Liver (tissue), 9 donors: ENCODE data around the gene DCBLD2. TPM values are rescaled to one million over a fixed set of nuclear protein-coding genes. Genes with fewer than 3 reads are reported as not detected.

Source experiments
- DNase-seq: peaks from one replicate; pipeline ENCODE4 v3.0.0-alpha.2; 2017; ENCODE audit warnings: low spot score
- H3K27ac ChIP-seq, 2 donors: one replicate each; pipeline ENCODE4 v1.7.0; 2013; ENCODE audit warnings: inconsistent platforms in 2 of 2, low read length in 2 of 2, control low read depth in 1 of 2, low read depth in 1 of 2, mild to moderate bottlenecking in 1 of 2
- H3K27me3 ChIP-seq, 4 donors: one replicate each; pipeline versions ENCODE4 v1.6.1 to v1.7.0; 2013; ENCODE audit warnings: low read length in 3 of 4, inconsistent platforms in 1 of 4, mild to moderate bottlenecking in 1 of 4, moderate library complexity in 1 of 4; ENCODE audit not compliant: control insufficient read depth in 4 of 4, insufficient read depth in 4 of 4
- H3K36me3 ChIP-seq, 4 donors: one replicate each; pipeline versions ENCODE4 v1.6.1 to v1.7.0; 2013; ENCODE audit warnings: low read length in 3 of 4, mild to moderate bottlenecking in 3 of 4, low read depth in 1 of 4, moderate library complexity in 1 of 4; ENCODE audit not compliant: control insufficient read depth in 4 of 4, insufficient read depth in 3 of 4
- H3K4me1 ChIP-seq, 4 donors: one replicate each; pipeline versions ENCODE4 v1.6.1 to v1.7.0; 2013; ENCODE audit warnings: low read length in 3 of 4, mild to moderate bottlenecking in 3 of 4, moderate library complexity in 1 of 4; ENCODE audit not compliant: control insufficient read depth in 4 of 4, insufficient read depth in 4 of 4
- H3K4me3 ChIP-seq, 3 donors: one replicate each; pipeline versions ENCODE4 v1.6.1 to v1.7.0; 2013; ENCODE audit warnings: low read length in 3 of 3, control low read depth in 1 of 3, low read depth in 1 of 3, mild to moderate bottlenecking in 1 of 3
- H3K9ac ChIP-seq, 2 donors: one replicate each; pipeline ENCODE4 v1.7.0; 2013; ENCODE audit warnings: low read length in 2 of 2, mild to moderate bottlenecking in 2 of 2, moderate library complexity in 2 of 2, control low read depth in 1 of 2, low read depth in 1 of 2
- H3K9me3 ChIP-seq, 4 donors: one replicate each; pipeline versions ENCODE4 v1.6.1 to v1.7.0; 2013; ENCODE audit warnings: low read length in 3 of 4; ENCODE audit not compliant: control insufficient read depth in 4 of 4
- ATF3 ChIP-seq: IDR thresholded peaks from 2 replicates; pipeline ENCODE4 v1.6.1; 2016; ENCODE audit warnings: antibody characterized with exemption
- CTCF ChIP-seq: fragments of 150-350 bp; IDR thresholded peaks from 2 replicates; pipeline ENCODE4 v1.5.1; 2017; ENCODE audit warnings: improper control_type of control experiment, low read depth, low read length; ENCODE audit not compliant: missing input control
- EGR1 ChIP-seq, 2 donors: IDR thresholded peaks; 2 replicates each; pipeline ENCODE4 v1.6.1; 2016 to 2018; ENCODE audit warnings: antibody characterized with exemption in 2 of 2, low read depth in 2 of 2
- FOXA1 ChIP-seq: IDR thresholded peaks from 2 replicates; pipeline ENCODE4 v1.6.1; 2016; ENCODE audit warnings: antibody characterized with exemption
- FOXA2 ChIP-seq: IDR thresholded peaks from 2 replicates; pipeline ENCODE4 v1.6.1; 2016; ENCODE audit warnings: antibody characterized with exemption
- HNF4A ChIP-seq, 2 donors: conservative IDR thresholded peaks; 2 replicates each; pipeline ENCODE4 v1.6.1; 2016; ENCODE audit warnings: antibody characterized with exemption in 2 of 2, mild to moderate bottlenecking in 2 of 2
- HNF4G ChIP-seq: IDR thresholded peaks from 2 replicates; pipeline ENCODE4 v1.6.1; 2016; ENCODE audit warnings: antibody characterized with exemption
- JUND ChIP-seq, 2 donors: IDR thresholded peaks; 2 replicates each; pipeline ENCODE4 v1.6.1; 2016; ENCODE audit warnings: antibody characterized with exemption in 2 of 2
- NR2F2 ChIP-seq: IDR thresholded peaks from 2 replicates; pipeline ENCODE4 v1.6.1; 2016; ENCODE audit warnings: antibody characterized with exemption
- RAD21 ChIP-seq, 2 donors: IDR thresholded peaks; 2 replicates each; pipeline ENCODE4 v1.6.1; 2016; ENCODE audit warnings: antibody characterized with exemption in 2 of 2, mild to moderate bottlenecking in 2 of 2
- TAF1 ChIP-seq: conservative IDR thresholded peaks from 2 replicates; pipeline ENCODE4 v1.6.1; 2016; ENCODE audit warnings: antibody characterized with exemption, mild to moderate bottlenecking
- YY1 ChIP-seq: IDR thresholded peaks from 2 replicates; pipeline ENCODE4 v1.6.1; 2016; ENCODE audit warnings: antibody characterized with exemption, mild to moderate bottlenecking
- ZBTB33 ChIP-seq: IDR thresholded peaks from 2 replicates; pipeline ENCODE4 v1.6.1; 2016; ENCODE audit warnings: antibody characterized with exemption
- WGBS: extraction: QIAGEN DNeasy Blood & Tissue Kit; methylation state at CpG from one replicate; pipeline ENCODE4 v1.1.7; 2013; 5-methylcytosine and 5-hydroxymethylcytosine counted together
- polyA plus RNA-seq, 2 donors: library from polyadenylated mRNA; stranded (reverse) in 1 of 2; unstranded in 1 of 2; fragments of 200-250 nt in 1 of 2; fragments of >200 nt in 1 of 2; fragmentation: Nextera tagmentation in 1 of 2; extraction: Ambion mirVana in 1 of 2; gene quantifications; one replicate each; pipeline versions ENCODE4 v1.2.1 to v1.2.3, GENCODE V29; 2013 to 2015
- total RNA-seq, 2 donors: library from RNA; depleted of rRNA; stranded (reverse); fragments of >200 nt; gene quantifications; one replicate each; pipeline ENCODE4 v1.2.3, GENCODE V29; 2014
- TF ChIP-seq, protein P1 (sequence below): IDR thresholded peaks from 2 replicates; pipeline ENCODE4 v1.6.1; 2016; ENCODE audit warnings: antibody characterized with exemption, mild to moderate bottlenecking
- TF ChIP-seq, protein P2 (sequence below): IDR thresholded peaks from 2 replicates; pipeline ENCODE4 v1.6.1; 2016; ENCODE audit warnings: antibody characterized with exemption
- donor health status: healthy.
- donor health status: healthy.
- donor health status: healthy.
- donor health status: healthy.
- donor health status: healthy.

Gene DCBLD2
- total and polyA plus RNA-seq, 4 donors: 4.7 to 14.7 (median 9.1) TPM

GRCh38 chr3:98807561-98807960 is 93.9 kb downstream of the DCBLD2 start (continued):
- TF ChIP-seq, protein P1, sequence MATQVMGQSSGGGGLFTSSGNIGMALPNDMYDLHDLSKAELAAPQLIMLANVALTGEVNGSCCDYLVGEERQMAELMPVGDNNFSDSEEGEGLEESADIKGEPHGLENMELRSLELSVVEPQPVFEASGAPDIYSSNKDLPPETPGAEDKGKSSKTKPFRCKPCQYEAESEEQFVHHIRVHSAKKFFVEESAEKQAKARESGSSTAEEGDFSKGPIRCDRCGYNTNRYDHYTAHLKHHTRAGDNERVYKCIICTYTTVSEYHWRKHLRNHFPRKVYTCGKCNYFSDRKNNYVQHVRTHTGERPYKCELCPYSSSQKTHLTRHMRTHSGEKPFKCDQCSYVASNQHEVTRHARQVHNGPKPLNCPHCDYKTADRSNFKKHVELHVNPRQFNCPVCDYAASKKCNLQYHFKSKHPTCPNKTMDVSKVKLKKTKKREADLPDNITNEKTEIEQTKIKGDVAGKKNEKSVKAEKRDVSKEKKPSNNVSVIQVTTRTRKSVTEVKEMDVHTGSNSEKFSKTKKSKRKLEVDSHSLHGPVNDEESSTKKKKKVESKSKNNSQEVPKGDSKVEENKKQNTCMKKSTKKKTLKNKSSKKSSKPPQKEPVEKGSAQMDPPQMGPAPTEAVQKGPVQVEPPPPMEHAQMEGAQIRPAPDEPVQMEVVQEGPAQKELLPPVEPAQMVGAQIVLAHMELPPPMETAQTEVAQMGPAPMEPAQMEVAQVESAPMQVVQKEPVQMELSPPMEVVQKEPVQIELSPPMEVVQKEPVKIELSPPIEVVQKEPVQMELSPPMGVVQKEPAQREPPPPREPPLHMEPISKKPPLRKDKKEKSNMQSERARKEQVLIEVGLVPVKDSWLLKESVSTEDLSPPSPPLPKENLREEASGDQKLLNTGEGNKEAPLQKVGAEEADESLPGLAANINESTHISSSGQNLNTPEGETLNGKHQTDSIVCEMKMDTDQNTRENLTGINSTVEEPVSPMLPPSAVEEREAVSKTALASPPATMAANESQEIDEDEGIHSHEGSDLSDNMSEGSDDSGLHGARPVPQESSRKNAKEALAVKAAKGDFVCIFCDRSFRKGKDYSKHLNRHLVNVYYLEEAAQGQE: no peak
- TF ChIP-seq FOXA1 (no peak), ZBTB33 (no peak), TAF1 (no peak), NR2F2 (no peak), YY1 (no peak), EGR1 (IDR thresholded peaks at IDR 0.05; ENCODE audit: low read depth in 2 of 2) (no peak), ATF3 (no peak), RAD21 (IDR thresholded peaks at IDR 0.05) (no peak)

DNA sequence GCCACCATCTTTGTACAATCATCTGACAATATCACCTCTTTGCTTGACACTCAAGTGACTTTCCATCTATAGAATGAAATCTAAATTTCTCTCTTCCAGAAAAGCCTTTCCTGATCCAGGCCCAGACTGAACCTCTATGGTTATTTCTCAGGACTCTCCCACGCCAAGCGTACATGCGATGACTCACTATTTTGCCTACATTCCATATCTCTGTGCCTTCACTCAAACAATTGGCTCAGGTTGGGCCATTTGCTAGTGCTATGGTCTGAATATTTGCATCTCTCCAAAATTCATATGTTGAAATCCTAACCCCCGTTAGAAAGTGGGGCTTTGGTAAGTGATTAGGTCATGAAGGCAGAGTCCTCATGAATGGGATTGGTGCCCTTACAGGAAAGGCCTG is 94.5 kb downstream of the DCBLD2 start:
- DNase-seq: no peak
- no peaks in the 10 kb centered on the region for H3K9me3 ChIP-seq
- WGBS: 95% methylated on average over 4 of the region's 4 CpGs
- no peak overlapping the region for H3K4me3 ChIP-seq
- H3K36me3 ChIP-seq: peaks cover 2 to 21% (median 16%) of the 10 kb centered on the region in 4 donors
- H3K4me1 ChIP-seq: peaks cover 2 to 19% (median 10%) of the 10 kb centered on the region in 4 donors
- TF ChIP-seq, protein P2, sequence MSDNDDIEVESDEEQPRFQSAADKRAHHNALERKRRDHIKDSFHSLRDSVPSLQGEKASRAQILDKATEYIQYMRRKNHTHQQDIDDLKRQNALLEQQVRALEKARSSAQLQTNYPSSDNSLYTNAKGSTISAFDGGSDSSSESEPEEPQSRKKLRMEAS: no peak
- TF ChIP-seq ATF3: no peak
- TF ChIP-seq EGR1 (IDR thresholded peaks at IDR 0.05; ENCODE audit: low read depth in 2 of 2): no peak
- no peak for TF ChIP-seq HNF4G
- no peak for TF ChIP-seq ZBTB33
- no peak for TF ChIP-seq YY1
- TF ChIP-seq RAD21 (IDR thresholded peaks at IDR 0.05): no peak
- no peak for TF ChIP-seq HNF4A (conservative IDR thresholded peaks at IDR 0.05)
- no peak for TF ChIP-seq FOXA2
- TF ChIP-seq CTCF: no peak
- no peak for TF ChIP-seq JUND (IDR thresholded peaks at IDR 0.05)
- H3K9ac ChIP-seq: no peak overlapping the region
- H3K27ac ChIP-seq: no peak overlapping the region
- H3K27me3 ChIP-seq: no peaks in the 10 kb centered on the region
